ENCODE results near the gene KATNA1.

Gene KATNA1

DNA sequence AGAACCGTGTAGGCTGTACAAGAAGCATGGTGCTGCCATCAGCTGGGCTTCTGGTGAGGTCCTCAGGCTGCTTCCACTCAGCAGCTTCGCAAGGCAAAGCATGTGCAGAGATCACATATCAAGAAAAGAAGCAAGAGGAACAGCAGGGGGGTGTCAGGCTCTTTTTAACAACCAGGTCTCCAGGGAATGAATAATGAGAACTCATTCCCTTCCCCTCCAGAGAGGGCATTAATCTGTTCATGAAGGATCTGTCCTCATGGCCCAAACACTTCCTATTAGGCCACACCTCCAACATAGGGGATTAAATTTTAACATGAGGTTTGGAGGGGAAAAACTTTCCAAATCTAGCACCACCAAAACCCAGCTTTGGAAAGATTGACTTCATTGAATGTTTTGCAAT, 62.4 kb downstream of the KATNA1 start:
- TF ChIP-seq EZH2 (optimal IDR thresholded peaks at IDR 0.05; ENCODE audit: low read depth, low read length) (no peak), EZH2phosphoT487 (IDR thresholded peaks at IDR 0.05; ENCODE audit: low read length) (no peak)
- TF ChIP-seq, protein P1, sequence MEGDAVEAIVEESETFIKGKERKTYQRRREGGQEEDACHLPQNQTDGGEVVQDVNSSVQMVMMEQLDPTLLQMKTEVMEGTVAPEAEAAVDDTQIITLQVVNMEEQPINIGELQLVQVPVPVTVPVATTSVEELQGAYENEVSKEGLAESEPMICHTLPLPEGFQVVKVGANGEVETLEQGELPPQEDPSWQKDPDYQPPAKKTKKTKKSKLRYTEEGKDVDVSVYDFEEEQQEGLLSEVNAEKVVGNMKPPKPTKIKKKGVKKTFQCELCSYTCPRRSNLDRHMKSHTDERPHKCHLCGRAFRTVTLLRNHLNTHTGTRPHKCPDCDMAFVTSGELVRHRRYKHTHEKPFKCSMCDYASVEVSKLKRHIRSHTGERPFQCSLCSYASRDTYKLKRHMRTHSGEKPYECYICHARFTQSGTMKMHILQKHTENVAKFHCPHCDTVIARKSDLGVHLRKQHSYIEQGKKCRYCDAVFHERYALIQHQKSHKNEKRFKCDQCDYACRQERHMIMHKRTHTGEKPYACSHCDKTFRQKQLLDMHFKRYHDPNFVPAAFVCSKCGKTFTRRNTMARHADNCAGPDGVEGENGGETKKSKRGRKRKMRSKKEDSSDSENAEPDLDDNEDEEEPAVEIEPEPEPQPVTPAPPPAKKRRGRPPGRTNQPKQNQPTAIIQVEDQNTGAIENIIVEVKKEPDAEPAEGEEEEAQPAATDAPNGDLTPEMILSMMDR (IDR thresholded peaks at IDR 0.05; ENCODE audit: low read length): no peak
- no peaks in the 10 kb centered on the region for H3K9me3 ChIP-seq (replicated peaks; ENCODE audit: insufficient read depth, low read length)
- no peak overlapping the region for H3K27ac ChIP-seq (ENCODE audit: low read length)
- no peaks in the 10 kb centered on the region for H3F3A ChIP-seq (ENCODE audit: insufficient read depth, low read length)
- no peaks in the 10 kb centered on the region for H4K20me1 ChIP-seq (ENCODE audit: insufficient read depth, low read length)
- no peaks in the 10 kb centered on the region for H3K4me1 ChIP-seq (ENCODE audit: low read length)
- H3K4me3 ChIP-seq (ENCODE audit: low read length): no peak overlapping the region
- no peak overlapping the region for H2AFZ ChIP-seq (ENCODE audit: low read length)
- H3K9me2 ChIP-seq (replicated peaks; ENCODE audit: insufficient read depth, low read length): no peaks in the 10 kb centered on the region
- no peak for DNase-seq
- H3K9ac ChIP-seq (ENCODE audit: low read length): no peak overlapping the region
- H3K79me2 ChIP-seq (ENCODE audit: low read length): no peaks in the 10 kb centered on the region
- no peak overlapping the region for H3K4me2 ChIP-seq (ENCODE audit: low read depth, low read length)
- H3K27me3 ChIP-seq (replicated peaks; ENCODE audit: insufficient read depth, low read length): no peaks in the 10 kb centered on the region
- no peaks in the 10 kb centered on the region for H3K36me3 ChIP-seq (replicated peaks; ENCODE audit: insufficient read depth, low read length)

DNA sequence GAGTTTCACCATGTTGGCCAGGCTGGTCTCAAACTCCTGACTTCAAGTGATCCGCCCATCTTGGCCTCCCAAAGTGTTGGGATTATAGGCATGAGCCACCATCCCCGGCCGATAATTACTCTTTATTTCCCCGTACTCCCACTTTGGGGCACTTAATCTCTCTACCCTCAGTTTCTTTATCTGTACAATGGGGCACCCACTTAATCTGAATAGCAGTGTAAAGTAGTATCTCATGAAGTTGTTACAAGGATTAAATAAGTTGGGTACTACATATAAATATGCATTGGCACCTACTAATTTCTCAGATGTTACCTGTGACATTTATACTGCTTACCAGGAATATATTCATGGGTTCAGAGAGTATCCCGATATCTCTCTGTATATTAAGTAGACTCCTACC, 67.2 kb downstream of the KATNA1 start:
- Histone ChIP-seq H3F3A (ENCODE audit: insufficient read depth, low read length) (no peaks in the 10 kb centered on the region), H3K4me2 (ENCODE audit: low read depth, low read length) (no peak overlapping the region), H3K79me2 (ENCODE audit: low read length) (no peaks in the 10 kb centered on the region), H3K27me3 (replicated peaks; ENCODE audit: insufficient read depth, low read length) (no peaks in the 10 kb centered on the region), H3K36me3 (replicated peaks; ENCODE audit: insufficient read depth, low read length) (no peaks in the 10 kb centered on the region), H3K9ac (ENCODE audit: low read length) (no peak overlapping the region), H3K9me2 (replicated peaks; ENCODE audit: insufficient read depth, low read length) (no peaks in the 10 kb centered on the region), H3K27ac (ENCODE audit: low read length) (no peak overlapping the region), H3K4me1 (ENCODE audit: low read length) (no peaks in the 10 kb centered on the region), H3K4me3 (ENCODE audit: low read length) (no peak overlapping the region), H2AFZ (ENCODE audit: low read length) (no peak overlapping the region), H3K9me3 (replicated peaks; ENCODE audit: insufficient read depth, low read length) (no peaks in the 10 kb centered on the region), H4K20me1 (ENCODE audit: insufficient read depth, low read length) (no peaks in the 10 kb centered on the region)
- DNase-seq: no peak
- TF ChIP-seq EZH2 (optimal IDR thresholded peaks at IDR 0.05; ENCODE audit: low read depth, low read length) (no peak), EZH2phosphoT487 (IDR thresholded peaks at IDR 0.05; ENCODE audit: low read length) (no peak)
- TF ChIP-seq, protein P1 (IDR thresholded peaks at IDR 0.05; ENCODE audit: low read length): no peak

GRCh38 chr6:149580880-149581279, 67.6 kb downstream of the KATNA1 start:
- no peaks in the 10 kb centered on the region for H3F3A ChIP-seq (ENCODE audit: insufficient read depth, low read length)
- no peaks in the 10 kb centered on the region for H3K4me1 ChIP-seq (ENCODE audit: low read length)
- TF ChIP-seq EZH2phosphoT487 (IDR thresholded peaks at IDR 0.05; ENCODE audit: low read length) (no peak), EZH2 (optimal IDR thresholded peaks at IDR 0.05; ENCODE audit: low read depth, low read length) (no peak)
- TF ChIP-seq, protein P1 (IDR thresholded peaks at IDR 0.05; ENCODE audit: low read length): no peak
- DNase-seq: no peak
- no peaks in the 10 kb centered on the region for H3K79me2 ChIP-seq (ENCODE audit: low read length)
- no peak overlapping the region for H3K4me2 ChIP-seq (ENCODE audit: low read depth, low read length)
- no peaks in the 10 kb centered on the region for H3K36me3 ChIP-seq (replicated peaks; ENCODE audit: insufficient read depth, low read length)
- H3K4me3 ChIP-seq (ENCODE audit: low read length): no peak overlapping the region
- H3K27me3 ChIP-seq (replicated peaks; ENCODE audit: insufficient read depth, low read length): no peaks in the 10 kb centered on the region
- no peaks in the 10 kb centered on the region for H4K20me1 ChIP-seq (ENCODE audit: insufficient read depth, low read length)
- no peak overlapping the region for H3K27ac ChIP-seq (ENCODE audit: low read length)
- no peaks in the 10 kb centered on the region for H3K9me2 ChIP-seq (replicated peaks; ENCODE audit: insufficient read depth, low read length)
- no peak overlapping the region for H3K9ac ChIP-seq (ENCODE audit: low read length)
- H2AFZ ChIP-seq (ENCODE audit: low read length): no peak overlapping the region
- H3K9me3 ChIP-seq (replicated peaks; ENCODE audit: insufficient read depth, low read length): no peaks in the 10 kb centered on the region
